NCI-H146 treated with DMSO at 0.1 percent for 48 hours (cell line): Measurements from ENCODE around the gene DEFB131A.
"Not testable (repeated sequence)": the region's sequence is repeated elsewhere in the genome, so short reads cannot be mapped to it uniquely, and the experiment has no call there.

ENCODE experiments used
- DNase-seq: peaks from one replicate; lab custom pipeline; 2025; ENCODE audit not compliant: unreplicated experiment; lab: John Stamatoyannopoulos, UW

The DEFB131A gene, protein sequence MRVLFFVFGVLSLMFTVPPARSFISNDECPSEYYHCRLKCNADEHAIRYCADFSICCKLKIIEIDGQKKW

DNA sequence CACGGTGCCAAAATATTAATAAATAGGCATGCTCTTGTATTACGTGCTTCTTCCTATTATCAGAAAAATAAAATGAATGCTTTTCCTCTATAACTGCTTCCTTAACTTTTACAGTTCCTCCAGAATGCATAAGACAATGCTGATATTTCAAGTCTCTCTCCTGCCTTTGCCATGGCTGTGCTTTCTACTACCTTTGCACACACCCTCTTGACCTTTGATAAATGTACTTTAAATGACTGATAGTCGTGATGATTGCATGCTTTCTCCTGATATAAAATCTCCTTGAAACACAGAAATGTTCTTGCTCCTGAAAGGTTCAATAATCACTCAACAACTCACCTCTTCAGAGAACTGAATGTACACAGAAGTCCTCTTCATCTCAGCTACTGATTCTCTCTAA lies at the start of gene DEFB131A:
Gene DEFB131A (plus strand): TSS at position 301 of the 400 bp plus-strand sequence. CDS start 120 bp downstream, outside the sequence.
- not testable (repeated sequence) for DNase-seq

DNA sequence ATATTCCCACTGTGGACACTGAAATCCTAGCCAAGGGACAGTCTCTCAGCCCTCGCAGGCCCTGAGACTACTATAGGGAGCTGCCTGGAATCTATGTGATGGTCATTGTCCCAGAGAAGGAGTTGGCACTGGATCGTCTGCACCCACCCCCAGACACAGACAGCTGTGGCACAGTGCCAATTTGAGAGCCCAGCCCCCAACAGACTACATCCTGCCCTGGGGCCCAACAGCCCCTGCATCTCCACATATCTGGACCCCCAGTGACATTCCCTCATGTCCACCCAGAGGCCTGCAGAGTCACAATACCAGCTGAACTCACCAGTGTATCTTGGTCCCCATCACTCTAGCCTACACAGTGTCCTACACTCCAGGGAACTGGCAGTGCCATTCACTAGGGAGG lies 38.4 kb upstream of the DEFB131A start:
- not testable (repeated sequence) for DNase-seq

- DNase-seq = not testable (repeated sequence)
These were observed 37.7 kb upstream of the DEFB131A start for GRCh38 chr4:9406491-9406890.

DNA sequence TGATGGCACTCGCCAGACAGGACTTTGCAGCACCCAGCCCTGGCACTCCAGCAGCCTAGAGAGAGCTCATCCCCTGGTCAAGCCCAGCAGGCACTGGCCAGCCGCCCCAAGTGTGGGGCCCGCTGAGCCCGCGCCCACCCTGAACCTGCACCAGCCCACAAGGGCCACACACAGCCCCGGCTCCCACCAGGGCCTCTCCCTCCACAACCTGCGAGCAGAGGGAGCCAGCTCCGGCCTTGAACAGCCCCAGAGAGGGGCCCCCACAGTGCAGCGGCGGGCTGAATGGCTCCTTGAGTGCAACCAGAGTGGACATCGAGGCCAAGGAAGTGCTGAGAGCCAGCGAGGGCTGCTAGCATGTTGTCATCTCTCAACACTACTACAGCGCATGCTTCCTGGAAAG lies 34.4 kb upstream of the DEFB131A start:
- DNase-seq = no peak

- not testable (repeated sequence) for DNase-seq
These were observed 22.2 kb upstream of the DEFB131A start for GRCh38 chr4:9421884-9422455.

DNA sequence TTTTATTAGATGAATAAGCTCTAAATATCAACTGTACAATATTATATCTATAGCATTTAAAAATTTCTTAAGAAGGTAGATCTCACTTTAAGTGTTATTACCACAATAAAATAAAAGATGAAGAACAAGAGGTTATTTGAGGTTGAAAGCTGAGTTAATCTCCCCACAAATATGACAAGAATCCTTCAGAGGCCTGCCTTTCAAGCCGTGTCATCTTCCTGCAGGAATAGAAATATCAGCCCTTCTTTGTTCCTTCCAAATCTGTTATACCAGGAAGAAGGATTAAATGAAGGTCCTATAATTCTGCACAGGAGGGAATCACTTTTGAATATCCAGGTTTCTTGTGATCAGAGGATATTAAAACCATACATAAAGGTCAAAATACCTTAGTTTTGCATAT lies 18.3 kb upstream of the DEFB131A start:
- not testable (repeated sequence) for DNase-seq

DNA sequence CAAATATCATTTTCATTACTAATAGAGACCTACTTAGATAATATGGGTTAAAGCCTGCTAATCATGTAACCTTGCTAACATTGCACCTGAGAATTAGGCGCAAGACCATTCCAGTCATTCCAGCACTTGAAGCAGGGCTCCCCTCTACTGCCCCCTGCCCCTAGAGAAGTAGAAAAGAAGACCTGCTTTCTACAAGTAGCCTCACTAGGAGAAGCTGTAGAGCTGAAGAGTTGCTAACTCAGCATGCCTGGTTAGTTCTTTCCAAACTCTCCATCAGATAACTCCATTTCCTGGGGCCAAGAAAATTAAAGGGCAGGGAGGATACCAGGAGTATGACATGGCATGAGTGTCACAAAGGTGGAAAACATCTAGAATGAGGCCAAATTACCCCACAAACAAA lies 14.2 kb upstream of the DEFB131A start:
- DNase-seq = not testable (repeated sequence)

GRCh38 chr4:9433320-9433719 lies 10.9 kb upstream of the DEFB131A start:
- DNase-seq = not testable (repeated sequence)

GRCh38 chr4:9436728-9437127 lies 7.5 kb upstream of the DEFB131A start:
- DNase-seq = not testable (repeated sequence)

- DNase-seq = not testable (repeated sequence)
These were observed 1.9 kb upstream of the DEFB131A start for GRCh38 chr4:9442355-9442754.

- DNase-seq = not testable (repeated sequence)
These were observed 467 bp downstream of the DEFB131A start for GRCh38 chr4:9444681-9445080.

DNA sequence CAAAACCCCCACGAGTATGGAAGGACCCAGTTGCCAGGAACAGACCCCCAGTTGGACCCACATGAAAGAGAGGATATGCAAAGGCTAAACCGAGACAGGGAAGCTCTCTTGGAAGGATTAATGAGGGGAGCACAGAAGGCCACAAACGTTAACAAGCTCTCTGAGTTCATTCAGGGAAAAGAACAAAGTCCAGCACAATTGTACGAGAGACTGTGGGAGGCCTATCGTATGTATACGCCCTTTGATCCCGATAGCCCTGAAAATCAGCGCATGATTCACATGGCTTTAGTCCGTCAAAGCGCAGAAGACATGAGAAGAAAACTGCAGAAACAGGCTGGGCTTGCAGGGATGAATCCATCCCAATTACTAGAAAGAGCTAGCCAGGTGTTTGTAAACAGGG lies 8.0 kb downstream of the DEFB131A start:
- DNase-seq = not testable (repeated sequence)

- DNase-seq = not testable (repeated sequence)
These were observed 10.1 kb downstream of the DEFB131A start for GRCh38 chr4:9454284-9454683.

GRCh38 chr4:9455046-9455445 lies 10.8 kb downstream of the DEFB131A start:
- DNase-seq = not testable (repeated sequence)

- DNase-seq = not testable (repeated sequence)
These were observed 35.3 kb downstream of the DEFB131A start for GRCh38 chr4:9479466-9479865.

GRCh38 chr4:9480066-9480465 lies 35.9 kb downstream of the DEFB131A start:
- not testable (repeated sequence) for DNase-seq

- not testable (repeated sequence) for DNase-seq
These were observed 38.7 kb downstream of the DEFB131A start for GRCh38 chr4:9482871-9483270.

DNA sequence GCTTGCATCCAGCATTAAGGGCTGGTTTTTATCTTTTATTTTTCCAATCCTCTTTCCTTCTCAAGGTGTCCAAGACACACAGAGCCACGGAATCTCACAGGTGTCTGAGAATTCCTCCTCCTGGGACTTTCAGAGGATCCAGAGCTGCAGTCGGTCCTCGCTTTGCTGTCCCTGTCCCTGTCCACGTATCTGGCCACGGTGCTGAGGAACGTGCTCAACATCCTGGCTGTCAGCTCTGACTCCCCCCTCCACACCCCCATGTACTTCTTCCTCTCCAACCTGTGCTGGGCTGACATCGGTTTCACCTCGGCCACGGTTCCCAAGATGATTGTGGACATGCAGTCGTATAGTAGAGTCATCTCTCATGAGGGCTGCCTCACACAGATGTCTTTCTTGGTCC lies 39.5 kb downstream of the DEFB131A start:
- not testable (repeated sequence) for DNase-seq

- not testable (repeated sequence) for DNase-seq
These were observed 42.7 kb downstream of the DEFB131A start for GRCh38 chr4:9486880-9487279.

- not testable (repeated sequence) for DNase-seq
These were observed 44.6 kb downstream of the DEFB131A start for GRCh38 chr4:9488796-9489195.

DNA sequence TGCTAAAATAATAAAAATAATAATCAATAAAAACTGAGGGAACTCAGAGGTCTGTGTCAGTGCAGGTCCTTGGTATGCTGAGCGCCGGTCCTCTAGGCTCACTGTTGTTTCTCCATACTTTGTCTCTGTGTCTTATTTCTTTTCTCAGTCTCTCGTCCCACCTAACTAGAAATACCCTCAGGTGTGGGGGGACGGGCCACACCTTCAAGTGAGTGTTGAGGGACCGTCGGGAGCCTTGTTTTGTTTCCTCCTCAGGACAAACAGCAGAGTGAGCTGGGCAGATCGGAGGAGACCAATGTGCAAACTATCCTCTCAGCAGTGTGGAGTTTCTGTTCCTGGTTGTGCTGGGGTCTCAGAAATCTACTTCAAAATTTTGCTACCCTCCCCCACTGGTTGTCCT lies 46.3 kb downstream of the DEFB131A start:
- DNase-seq = not testable (repeated sequence)

GRCh38 chr4:9490986-9491385 lies 46.8 kb downstream of the DEFB131A start:
- DNase-seq = not testable (repeated sequence)

- not testable (repeated sequence) for DNase-seq
These were observed 49.4 kb downstream of the DEFB131A start for GRCh38 chr4:9493589-9493988.
